Activated CD4-positive, alpha-beta T cell treated with anti-CD3 and anti-CD28 coated beads, Interleukin-2, Interleukin-6, amounts not matched to agents 100 ng/mL and 50 ng/mL, durations not matched to agents 16 hours and 8 hours (primary cell): Measurements from ENCODE around the gene WDR75.

ENCODE experiments used
- DNase-seq: peaks from one replicate; pipeline ENCODE4 v3.0.0-alpha.2; 2020

WDR75 gene

DNA sequence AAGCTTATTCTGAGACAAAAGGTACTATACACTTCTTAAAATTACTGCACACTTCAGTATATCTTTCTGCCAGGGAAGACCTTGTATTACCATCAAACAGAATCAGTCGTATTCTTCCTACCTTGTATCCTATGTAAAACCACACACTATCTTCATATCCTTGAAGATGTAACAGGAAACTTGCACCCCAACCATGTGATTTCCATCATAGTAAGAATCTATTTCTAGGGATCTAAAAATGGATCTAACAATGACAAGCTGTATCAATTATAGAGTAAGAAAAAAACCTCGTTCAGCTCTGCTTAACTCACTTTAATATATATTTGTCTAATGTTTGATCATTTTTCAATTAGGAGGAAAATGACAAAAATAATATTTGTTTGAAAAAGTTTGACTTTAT, 60.2 kb downstream of the WDR75 start:
- no peak for DNase-seq

DNA sequence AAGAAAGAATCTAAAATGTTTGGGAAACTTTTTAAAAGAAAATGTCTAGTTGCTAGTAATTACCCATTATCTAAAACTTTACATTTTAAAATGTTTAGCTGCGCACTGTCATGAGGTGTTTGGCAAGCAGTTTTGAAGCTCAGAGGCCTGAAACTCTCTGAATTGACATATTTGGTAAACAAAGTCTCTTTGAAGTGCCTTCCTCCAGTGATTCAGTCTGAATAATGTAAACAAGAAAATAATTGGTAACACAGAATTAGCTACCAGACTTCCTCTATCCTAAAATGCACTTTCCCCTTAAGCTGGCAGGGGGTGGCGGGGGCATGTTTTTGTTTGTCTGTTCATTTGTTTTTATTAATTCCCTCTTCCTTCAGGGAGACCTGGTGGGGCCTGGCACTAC, 61.4 kb downstream of the WDR75 start:
- DNase-seq = no peak

DNA sequence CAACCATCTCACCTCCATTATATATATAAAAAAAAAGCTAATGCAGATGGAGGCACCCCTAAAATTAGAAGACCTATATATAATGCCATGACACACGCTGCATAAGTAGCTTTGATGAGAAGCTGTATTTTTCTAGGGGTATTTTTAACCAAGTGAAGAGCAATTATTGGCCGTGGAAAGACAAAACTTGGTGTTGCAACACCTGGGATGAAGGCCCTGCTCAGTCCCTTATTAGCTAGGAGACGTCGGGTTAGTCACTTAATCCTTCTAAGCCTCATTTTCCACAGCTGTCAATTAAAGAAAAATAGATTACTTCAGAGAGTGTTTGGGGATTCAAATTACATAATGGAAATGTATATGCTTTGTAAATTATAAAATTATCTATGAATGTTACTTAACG, 63.0 kb downstream of the WDR75 start:
- DNase-seq = no peak

DNA sequence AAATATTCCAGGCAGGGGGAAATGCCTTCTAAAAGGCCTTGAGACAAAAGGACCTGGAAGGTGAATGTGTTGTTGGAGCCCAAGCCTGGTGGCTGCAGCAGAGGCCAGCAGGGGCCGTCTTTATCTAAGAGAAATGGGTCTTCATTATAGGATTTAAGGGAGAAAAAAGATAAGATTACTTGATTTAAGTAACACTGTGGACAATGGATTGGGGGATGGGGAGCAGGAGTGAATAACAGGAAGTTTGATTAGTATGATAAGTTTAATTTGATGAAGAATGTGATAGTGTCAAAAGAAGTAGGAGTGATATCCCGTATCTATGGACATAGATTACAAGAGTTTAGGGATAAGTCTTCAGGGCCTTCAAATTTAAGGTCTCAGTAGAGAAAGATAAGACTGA, 64.2 kb downstream of the WDR75 start:
- DNase-seq = no peak

DNA sequence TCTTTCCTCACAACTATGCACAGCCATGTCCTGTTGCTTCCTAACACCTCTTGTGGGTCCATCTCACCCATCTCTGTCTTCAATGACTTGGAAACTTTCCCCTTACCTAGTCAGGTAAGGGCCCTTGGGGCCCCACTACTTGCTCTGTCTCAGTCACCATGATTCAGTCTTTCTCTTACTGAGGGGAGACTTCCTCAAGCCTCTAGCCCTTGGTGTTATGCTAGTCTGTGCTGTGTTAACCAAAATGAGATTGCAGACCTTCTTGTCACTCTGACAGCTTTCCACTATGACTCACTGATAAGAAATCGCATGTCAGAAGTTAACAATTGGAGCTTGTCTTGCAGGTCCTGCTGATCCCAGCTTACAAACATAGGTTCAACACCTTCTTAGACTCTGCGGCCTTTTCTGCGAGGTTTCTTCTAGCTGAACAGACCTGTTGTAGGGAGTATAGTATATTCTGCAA, 65.3 kb downstream of the WDR75 start:
- peak; percentile 19 for DNase-seq

DNA sequence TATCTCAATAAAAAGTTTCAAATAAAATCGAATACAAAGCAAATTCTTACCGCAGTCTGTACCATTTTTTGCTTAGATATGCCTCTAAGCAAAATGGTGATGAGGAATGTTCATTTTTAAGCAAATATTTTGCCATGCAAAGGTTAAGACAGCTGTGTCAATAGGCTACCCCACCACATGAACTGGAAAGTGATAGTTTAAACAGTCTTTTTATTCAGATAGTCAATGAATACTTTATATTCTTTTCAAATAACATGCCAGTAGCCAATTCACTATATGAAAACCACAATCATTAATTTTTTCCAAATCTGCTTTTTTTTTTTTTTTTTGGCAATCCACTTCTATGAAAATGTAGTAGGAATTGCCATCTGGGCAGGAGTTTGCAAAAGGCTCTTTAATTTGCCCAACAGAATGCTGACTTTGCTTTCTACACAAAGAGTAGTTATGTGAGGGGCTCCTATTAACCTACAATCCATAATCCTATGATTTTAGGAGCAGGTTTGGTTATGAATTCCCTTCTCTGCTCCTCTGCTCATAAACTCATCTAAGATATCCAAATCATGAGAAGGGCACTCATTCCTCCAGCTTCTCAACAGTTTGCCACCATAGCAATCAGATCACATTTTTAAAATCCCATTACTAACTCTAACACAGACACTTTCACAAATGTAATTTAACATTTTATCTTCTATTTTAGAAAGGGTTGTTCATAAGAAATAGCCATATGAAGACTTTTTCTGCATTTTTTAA, 70.1 kb downstream of the WDR75 start:
- DNase-seq = no peak

DNA sequence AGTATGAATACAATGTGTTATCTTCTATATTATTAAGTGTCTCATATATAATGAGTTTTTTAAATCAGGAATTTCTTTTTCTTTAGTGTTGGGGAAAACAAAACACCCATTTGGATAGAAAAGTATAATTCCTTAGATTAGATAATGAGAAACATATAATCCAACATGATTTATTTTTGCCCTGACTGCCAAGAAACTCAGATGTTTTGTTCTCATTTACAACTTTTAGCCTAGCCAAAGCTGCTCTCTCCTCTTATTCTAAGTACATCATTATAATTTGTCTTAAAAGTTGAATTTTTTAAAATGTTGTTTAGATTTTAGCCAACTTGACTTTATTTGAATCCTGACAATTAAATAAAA, 70.7 kb downstream of the WDR75 start:
- no peak for DNase-seq

DNA sequence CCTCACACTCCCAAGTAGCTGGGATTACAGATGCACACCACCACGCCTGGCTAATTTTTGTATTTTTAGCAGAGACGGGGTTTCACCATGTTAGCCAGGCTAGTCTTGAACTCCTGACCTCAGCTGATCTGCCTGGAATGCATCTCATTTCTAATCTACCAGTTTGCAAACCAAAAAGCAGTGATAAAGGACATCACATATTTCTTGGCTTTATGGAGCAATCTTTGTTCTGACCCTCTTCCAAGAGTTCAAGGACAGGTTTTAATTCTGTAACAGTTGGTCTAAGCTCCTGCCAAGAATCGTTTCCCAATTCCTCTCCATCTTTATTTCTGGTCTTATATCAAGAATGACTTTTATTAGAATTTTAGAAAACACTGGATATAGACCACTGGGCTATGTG, 71.6 kb downstream of the WDR75 start:
- no peak for DNase-seq

DNA sequence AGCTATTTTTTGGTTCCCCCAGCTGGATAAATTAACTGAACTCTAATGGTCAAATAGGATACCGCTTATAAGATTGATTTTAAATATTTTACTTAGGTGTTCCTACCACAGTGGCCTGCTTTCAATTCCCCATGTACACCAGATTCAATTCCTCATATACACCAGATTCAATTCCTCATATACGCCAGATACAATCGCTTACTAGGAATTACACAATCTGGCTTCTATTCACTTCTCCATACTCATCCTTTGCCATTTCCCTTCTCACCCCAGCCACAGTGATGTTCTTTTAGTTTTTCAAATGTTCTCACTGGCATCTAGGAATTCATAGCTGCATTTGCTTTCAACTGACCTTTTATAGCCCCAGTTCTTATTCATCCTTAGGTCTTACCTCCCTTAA, 72.8 kb downstream of the WDR75 start:
- no peak for DNase-seq

DNA sequence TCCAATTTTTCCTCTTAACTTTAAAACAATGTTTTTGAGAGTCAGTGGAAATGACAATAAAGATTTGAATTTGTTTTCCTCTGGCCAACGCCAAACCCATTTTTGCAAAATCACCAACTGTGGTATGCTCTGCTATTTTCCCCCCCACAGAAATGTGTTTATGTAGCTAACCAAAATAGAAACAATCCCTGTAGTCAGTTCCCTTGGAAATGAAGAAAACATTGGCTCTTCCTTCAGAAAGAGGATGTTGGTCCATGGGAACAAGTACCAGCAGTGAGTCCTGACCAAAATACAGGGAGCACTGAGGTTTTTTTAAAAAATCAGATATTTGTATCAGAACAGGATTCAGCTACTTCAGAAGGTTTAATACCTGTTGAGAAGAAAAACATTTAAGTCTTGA, 74.0 kb downstream of the WDR75 start:
- no peak for DNase-seq

DNA sequence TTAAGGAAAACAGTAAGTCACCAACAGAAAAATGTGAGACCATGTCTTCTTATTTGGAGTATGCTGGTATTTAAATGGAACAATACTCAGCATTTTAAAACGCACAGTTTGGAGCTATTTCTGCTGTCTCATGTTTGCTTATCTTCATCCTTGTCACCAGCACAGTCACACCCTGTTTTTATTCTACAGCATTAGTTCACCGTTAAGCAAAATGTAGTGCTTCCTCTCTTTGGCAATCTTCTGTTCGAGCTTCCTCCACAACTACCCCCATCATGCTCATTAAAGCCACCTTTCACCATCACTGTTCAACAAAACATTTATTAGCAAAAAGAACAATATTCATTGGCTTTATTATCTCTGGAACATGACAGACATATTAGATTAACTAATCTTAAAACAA, 75.3 kb downstream of the WDR75 start:
- no peak for DNase-seq

DNA sequence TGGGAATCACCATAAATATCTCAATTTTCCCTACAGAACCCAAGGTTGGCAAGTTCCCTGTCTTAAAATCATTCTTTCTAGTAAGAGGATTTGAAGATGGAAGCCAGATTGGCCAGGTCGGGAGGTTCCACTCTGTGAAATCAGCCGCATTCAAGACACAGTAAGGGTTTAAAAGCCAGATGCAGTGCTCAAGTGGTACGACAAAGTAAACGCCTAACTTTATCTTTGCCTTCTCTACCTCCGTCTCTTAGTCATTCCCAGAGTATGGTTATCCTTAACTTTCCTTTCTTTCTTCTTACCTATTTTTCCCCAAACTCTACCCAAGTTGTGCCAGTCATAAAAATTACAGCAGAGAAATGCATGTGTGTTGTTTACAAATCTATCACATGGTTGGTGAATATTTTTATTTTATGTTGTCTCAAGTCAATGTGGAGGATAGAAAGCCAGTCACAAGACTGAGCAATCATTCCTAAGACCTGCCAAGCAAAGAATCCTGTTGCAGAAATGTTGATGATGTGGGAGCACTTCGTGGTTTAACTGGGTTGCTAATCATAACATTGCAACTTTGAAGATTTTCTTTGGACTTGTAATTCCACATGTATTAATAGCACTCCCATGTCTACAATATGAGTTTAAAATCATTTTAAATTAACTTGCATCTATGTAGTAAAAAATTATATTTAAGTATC, 76.7 kb downstream of the WDR75 start:
- DNase-seq = no peak

DNA sequence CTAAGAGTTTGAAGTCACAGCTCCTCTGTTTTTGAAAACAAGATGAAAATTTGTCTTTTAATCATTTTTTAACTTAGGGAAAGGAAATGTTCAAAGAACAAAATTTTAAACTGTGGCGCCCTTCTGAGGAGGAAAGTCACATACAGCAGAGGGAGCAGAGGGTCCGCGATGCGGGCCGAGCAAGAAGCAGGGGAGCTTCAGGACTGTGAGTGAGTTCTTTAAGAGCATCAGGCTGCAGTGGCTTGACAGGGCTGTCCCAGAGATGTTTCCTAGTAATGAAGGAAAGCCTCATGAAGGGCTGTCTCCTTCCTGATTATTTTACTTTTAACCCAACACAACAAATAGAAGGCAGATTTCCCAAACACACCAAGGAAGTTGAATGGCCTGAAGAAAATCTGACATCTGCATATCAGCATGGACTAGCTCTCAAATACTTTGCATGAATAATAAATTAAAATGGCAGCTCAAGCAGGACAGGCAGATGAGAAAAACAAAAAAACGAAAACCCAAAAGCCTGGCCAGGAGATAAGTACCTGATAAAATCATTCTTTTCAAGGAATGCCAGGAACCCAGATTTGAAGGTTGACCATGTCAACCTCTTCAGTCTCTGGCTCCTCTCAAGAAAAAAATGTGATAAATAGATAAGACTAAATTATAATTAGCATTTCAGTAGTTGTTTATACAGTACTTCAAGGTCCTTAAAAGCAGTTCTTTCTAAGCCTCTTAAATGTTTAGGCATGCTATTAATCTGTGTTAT, 78.5 kb downstream of the WDR75 start:
- no peak for DNase-seq

DNA sequence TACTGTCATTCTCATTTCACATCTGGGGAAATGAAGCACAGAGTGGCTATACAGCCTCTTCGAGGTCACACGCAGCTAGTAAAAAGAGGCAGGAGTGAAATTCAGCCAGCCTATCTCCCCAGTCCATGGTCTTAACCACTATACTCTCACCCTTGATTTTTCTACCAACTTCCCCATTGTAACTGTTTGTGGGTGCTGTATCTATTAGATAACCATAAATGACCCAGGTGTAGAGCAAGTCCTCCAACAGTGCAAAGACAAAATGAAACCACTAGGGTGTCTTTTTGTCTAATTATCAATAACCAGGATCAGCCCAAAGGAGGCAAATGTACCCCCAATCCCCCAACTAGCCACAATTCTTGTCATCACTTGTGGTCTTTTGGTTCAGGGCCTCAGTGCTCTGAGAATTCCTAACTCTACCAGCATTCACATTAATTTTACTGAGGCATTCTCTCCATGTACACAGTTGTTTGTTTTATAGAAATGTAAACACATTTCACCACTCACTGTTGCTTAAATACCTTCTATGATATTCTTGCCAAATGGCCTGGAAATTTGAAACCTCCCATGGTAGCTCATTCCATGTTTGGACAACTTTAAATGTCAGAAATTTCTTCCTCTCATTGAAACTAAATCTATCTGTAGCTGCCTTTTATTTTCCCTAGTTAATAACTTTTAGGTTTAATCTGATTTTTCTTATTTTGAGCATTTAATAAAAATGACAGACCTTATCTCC, 80.6 kb downstream of the WDR75 start:
- DNase-seq = no peak

DNA sequence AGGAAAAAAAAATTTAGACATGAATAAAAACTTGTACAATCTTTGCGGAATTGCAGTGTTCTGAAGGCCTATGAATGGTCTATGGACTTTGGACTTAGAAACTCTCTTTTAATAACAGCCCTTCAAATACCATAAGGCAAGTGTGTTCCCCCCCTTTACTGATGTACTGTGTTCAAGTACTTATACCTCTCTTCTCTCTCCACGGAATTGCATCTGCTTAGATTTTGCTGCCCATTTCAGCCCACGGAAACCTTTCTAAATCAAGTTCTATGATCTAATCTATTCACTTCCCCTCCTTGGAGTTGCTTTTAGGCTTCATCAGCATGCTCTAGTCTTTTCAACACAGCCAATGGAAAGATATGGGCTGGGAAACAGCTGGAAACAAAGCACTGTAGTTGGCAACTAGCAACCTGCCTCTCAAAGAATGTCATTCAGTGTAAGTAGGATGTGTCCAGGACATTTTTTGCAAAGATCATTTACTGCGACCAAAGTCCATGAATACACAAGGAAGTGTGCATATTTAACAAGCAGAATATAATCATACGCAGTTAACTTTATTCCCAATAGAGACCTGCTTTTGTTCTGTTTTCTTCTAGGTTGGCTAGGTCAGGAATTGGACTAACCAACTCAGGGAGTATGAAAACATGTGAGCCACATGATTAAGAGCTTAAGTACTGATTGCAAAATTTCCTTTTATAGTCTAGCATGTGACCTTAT, 81.3 kb downstream of the WDR75 start:
- no peak for DNase-seq

DNA sequence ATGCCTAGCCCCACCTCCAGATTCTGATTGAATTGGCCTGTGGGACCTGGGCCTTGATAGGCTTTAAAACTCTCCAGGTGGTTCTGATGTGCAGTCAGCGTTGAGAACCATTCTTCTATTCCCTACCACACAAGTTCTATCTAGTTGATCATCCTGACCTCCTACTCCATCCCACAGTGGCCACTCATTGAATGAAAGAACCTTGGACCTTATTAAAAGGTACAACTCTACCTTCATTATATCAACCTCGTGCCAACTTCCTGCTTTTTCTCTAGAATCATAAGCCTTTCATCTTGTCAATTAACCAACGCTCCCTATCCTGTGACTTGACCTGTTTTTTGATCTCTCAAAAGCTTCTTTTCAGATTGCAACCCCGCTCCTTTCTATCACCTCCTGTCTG, 83.5 kb downstream of the WDR75 start:
- no peak for DNase-seq
